Psoas muscle (tissue), 8 donors: ENCODE measurements around the gene KIF2B. TPM values are rescaled to one million over a fixed set of nuclear protein-coding genes. Genes with fewer than 3 reads are reported as not detected.

ENCODE experiments used
- ATAC-seq, 4 donors: fragments of 200-7000 bp; cut with Tn5 transposase; one replicate each; pipeline ENCODE4 v1.9.1; 2020; ENCODE audit warnings: moderate library complexity in 3 of 4, mild to moderate bottlenecking in 2 of 4
- DNase-seq, 2 donors: peaks; one replicate each; pipeline ENCODE4 v3.0.0-alpha.2; 2020
- H3K27ac ChIP-seq: fragments of 200-600 bp; one replicate; pipeline ENCODE4 v1.8.0; 2022
- H3K27me3 ChIP-seq, 3 donors: fragments of 200-600 bp in 1 of 3; one replicate each; pipeline versions ENCODE4 v1.6.1 to v1.8.0; 2013 to 2022; ENCODE audit warnings: low read length in 2 of 3, mild to moderate bottlenecking in 2 of 3, moderate library complexity in 1 of 3; ENCODE audit not compliant: insufficient read depth in 3 of 3
- H3K36me3 ChIP-seq, 2 donors: fragments of 200-600 bp in 1 of 2; one replicate each; pipeline versions ENCODE4 v1.6.1 to v1.8.0; 2013 to 2022; ENCODE audit warnings: low read depth in 1 of 2, mild to moderate bottlenecking in 1 of 2, moderate library complexity in 1 of 2; ENCODE audit not compliant: insufficient read depth in 1 of 2
- H3K4me1 ChIP-seq: fragments of 200-600 bp; one replicate; pipeline ENCODE4 v1.8.0; 2022
- H3K4me3 ChIP-seq: fragments of 200-600 bp; one replicate; pipeline ENCODE4 v1.8.0; 2022; ENCODE audit warnings: mild to moderate bottlenecking
- H3K9me3 ChIP-seq: fragments of 200-600 bp; one replicate; pipeline ENCODE4 v1.8.0; 2022
- WGBS, 3 donors: extraction: QIAGEN DNeasy Blood & Tissue Kit; methylation state at CpG; one replicate each; pipeline versions ENCODE4 v1.1.6 to v1.1.7; 2013; 5-methylcytosine and 5-hydroxymethylcytosine counted together
- intact Hi-C, 2 donors: fragments of 100-400 bp; cut with DNase I; formaldehyde crosslinking; loops; one replicate each; pipeline versions ENCODE4 v1.11.0 to v1.14.2; 2022
- polyA plus RNA-seq, 3 donors: library from polyadenylated mRNA; stranded (reverse); fragments of 200-250 nt; gene quantifications; one replicate each; pipeline ENCODE4 v1.2.3, GENCODE V29; 2013
- total RNA-seq, 4 donors: library from RNA; stranded (reverse); fragmentation: NEBNext Ultra II Directional in 2 of 4; extraction: Animal tissue kit (Norgen Biotek cat#: 25700) in 2 of 4; gene quantifications; one replicate each; pipeline versions ENCODE4 v1.2.1 to v1.2.4, GENCODE V29; 2021 to 2023
- TF ChIP-seq, protein P1 (sequence below): fragments of 200-600 bp; IDR thresholded peaks from one replicate; pipeline ENCODE4 v1.8.0; 2022; ENCODE audit warnings: antibody characterized with exemption
- donor health status: healthy with polysubstance abuse.
- donor health status: DM: no; HTN: no; CAD: no; lungs with moderate emphysema.
- donor health status: Bipolar disorder and iron deficiency.
- donor health status: healthy.
- donor health status: DM: yes; HTN: yes; CAD: no.
- donor health status: DM: no; HTN: no; CAD: no.
- donor health status: DM: no; HTN: no; CAD: no.
- donor health status: DM: yes; HTN: yes; CAD: no.

KIF2B gene
- total and polyA plus RNA-seq, 7 donors = not detected

DNA sequence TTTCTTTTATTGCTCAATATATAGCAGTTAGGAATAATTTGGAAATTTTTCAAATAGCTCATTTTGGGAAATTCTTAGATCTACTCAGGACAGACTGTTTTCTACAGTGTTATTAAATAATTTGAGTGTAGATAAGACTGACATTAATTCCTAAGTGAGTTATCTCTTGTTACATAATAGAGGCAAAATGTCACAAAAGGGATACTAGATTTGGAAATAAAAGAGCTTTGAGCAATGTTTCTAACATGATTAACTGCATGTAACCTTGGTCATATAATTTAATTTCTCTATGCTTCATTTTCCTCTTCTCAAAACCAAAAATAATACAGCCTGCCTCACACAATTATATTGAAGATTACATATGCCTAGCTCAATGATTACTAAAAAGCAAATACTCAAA, 16.3 kb upstream of the KIF2B start:
- Histone ChIP-seq H3K27ac (no peak overlapping the region), H3K36me3 (no peaks in the 10 kb centered on the region), H3K4me3 (no peak overlapping the region), H3K27me3 (no peaks in the 10 kb centered on the region), H3K4me1 (no peaks in the 10 kb centered on the region), H3K9me3 (no peaks in the 10 kb centered on the region)
- no peak for DNase-seq
- TF ChIP-seq, protein P1, sequence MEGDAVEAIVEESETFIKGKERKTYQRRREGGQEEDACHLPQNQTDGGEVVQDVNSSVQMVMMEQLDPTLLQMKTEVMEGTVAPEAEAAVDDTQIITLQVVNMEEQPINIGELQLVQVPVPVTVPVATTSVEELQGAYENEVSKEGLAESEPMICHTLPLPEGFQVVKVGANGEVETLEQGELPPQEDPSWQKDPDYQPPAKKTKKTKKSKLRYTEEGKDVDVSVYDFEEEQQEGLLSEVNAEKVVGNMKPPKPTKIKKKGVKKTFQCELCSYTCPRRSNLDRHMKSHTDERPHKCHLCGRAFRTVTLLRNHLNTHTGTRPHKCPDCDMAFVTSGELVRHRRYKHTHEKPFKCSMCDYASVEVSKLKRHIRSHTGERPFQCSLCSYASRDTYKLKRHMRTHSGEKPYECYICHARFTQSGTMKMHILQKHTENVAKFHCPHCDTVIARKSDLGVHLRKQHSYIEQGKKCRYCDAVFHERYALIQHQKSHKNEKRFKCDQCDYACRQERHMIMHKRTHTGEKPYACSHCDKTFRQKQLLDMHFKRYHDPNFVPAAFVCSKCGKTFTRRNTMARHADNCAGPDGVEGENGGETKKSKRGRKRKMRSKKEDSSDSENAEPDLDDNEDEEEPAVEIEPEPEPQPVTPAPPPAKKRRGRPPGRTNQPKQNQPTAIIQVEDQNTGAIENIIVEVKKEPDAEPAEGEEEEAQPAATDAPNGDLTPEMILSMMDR = no peak
- intact Hi-C loops = no loop called here
- no peak for ATAC-seq

DNA sequence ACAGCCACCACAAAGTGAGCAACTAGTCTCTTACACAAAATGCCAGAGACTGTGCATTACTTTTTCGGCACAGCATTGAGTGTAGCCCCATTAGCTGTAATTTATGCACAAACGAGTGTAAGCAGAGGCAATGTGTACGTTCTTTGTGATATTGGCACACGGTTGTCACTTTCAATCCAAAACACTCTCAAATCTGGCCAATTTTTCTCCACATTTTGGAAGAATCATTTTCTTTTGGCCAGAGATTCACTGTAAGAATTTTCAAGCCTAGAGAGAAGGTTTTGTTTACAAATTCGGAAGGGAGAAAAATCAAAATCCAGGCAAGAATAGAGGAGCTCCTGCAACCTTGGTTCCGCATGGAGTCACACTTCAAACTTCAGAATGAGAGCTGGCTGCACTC, 15.4 kb upstream of the KIF2B start:
- no peaks in the 10 kb centered on the region for H3K36me3 ChIP-seq
- 73 to 76% (median 74%) methylated on average over 6 of the region's 6 CpGs for WGBS, 3 donors
- no peaks in the 10 kb centered on the region for H3K4me1 ChIP-seq
- no peak overlapping the region for H3K4me3 ChIP-seq
- ATAC-seq (no peak), DNase-seq (no peak)
- TF ChIP-seq, protein P1 = no peak
- intact Hi-C loops = no loop called here
- no peaks in the 10 kb centered on the region for H3K27me3 ChIP-seq
- H3K9me3 ChIP-seq = no peaks in the 10 kb centered on the region
- H3K27ac ChIP-seq = no peak overlapping the region

- no peak overlapping the region for H3K4me3 ChIP-seq
- intact Hi-C loops = no loop called here
- TF ChIP-seq, protein P1 = no peak
- ATAC-seq (no peak), DNase-seq (no peak)
- whole genome bisulfite sequencing, 3 donors = 62 to 75% (median 64%) methylated on average over 1 of the region's 1 CpG
- no peaks in the 10 kb centered on the region for H3K4me1 ChIP-seq
- H3K36me3 ChIP-seq = no peaks in the 10 kb centered on the region
- no peak overlapping the region for H3K27ac ChIP-seq
- no peaks in the 10 kb centered on the region for H3K9me3 ChIP-seq
- H3K27me3 ChIP-seq = no peaks in the 10 kb centered on the region
Measured at GRCh38 chr17:53818271-53818670, 4.5 kb upstream of the KIF2B start.

- TF ChIP-seq, protein P1 = no peak
- H3K36me3 ChIP-seq = no peaks in the 10 kb centered on the region
- H3K27ac ChIP-seq = no peak overlapping the region
- no peaks in the 10 kb centered on the region for H3K9me3 ChIP-seq
- H3K4me3 ChIP-seq = no peak overlapping the region
- intact Hi-C loops = no loop called here
- H3K4me1 ChIP-seq = no peaks in the 10 kb centered on the region
- ATAC-seq (no peak), DNase-seq (no peak)
- no peaks in the 10 kb centered on the region for H3K27me3 ChIP-seq
- 50 to 55% (median 52%) methylated on average over 2 of the region's 2 CpGs for WGBS, 3 donors
Measured at GRCh38 chr17:53818929-53819328, 3.8 kb upstream of the KIF2B start.

DNA sequence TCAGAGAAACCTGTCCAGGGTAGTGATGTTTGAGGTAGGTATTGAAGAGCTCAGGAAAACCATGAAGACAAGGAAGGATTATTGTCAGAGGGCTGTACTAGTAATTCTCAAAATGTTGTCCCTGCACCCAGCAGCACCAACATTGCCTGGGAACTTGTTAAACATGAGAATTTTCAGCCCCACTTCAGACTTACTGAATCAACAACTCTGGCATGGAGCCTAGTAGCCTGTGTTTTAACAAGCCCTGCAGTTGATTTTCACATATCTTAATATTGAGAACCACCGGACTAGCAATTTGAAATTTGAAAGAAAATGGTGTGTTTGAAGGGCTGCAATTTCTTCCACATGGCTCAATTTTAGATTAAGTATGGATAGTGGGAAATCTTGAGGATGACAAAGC, 2.8 kb upstream of the KIF2B start:
- no peaks in the 10 kb centered on the region for H3K36me3 ChIP-seq
- no peaks in the 10 kb centered on the region for H3K4me1 ChIP-seq
- no peak for ATAC-seq
- intact Hi-C loops = no loop called here
- H3K27ac ChIP-seq = no peak overlapping the region
- DNase-seq = no peak
- TF ChIP-seq, protein P1 = no peak
- 91 to 93% (median 92%) methylated on average over 1 of the region's 1 CpG for WGBS, 3 donors
- H3K27me3 ChIP-seq = no peaks in the 10 kb centered on the region
- H3K4me3 ChIP-seq = no peak overlapping the region
- H3K9me3 ChIP-seq = no peaks in the 10 kb centered on the region
